ENCODE data around the gene SMU1.
"Not testable (repeated sequence)": the region's sequence is repeated elsewhere in the genome, so short reads cannot be mapped to it uniquely, and the experiment has no call there.

Gene SMU1

DNA sequence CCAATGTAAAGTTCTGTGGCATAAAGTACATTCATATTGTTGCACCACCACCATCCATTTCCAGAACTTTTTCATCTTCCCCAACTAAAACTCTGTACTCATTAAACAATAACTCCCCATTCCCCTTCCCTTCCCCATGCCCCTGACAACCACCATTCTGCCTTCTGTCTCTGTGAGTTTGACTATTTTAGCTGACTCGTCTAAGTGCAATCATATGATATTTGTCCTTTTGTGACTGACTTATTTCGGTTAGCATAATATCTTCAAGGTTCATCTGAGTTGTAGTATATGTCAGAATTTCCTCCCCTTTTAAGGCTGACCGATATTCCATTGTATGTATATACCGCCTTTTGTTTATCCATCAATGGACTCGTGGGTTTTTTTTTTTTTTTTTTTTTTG, 29.0 kb upstream of the SMU1 start:
- no peak for DNase-seq (ENCODE audit: low read depth)

DNA sequence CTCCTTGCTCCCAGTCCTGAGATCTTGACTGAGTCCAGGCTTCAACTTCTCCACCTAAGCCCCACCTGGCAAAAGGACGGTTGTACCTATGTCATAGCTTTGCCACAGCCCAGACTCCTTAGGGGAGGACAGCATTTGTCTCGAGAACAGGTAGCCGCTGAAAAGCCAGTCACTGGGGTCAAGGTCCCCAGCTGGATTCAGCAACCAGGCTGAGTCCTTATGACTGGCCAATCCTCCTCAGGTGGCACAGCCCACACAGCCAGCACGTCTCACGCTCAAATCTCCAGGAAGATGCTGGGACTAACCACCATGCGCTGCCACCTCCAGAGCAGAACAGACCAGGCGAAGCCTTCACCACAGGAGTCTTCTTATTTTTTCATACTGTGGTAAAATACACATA, 27.9 kb upstream of the SMU1 start:
- no peak for DNase-seq (ENCODE audit: low read depth)

DNA sequence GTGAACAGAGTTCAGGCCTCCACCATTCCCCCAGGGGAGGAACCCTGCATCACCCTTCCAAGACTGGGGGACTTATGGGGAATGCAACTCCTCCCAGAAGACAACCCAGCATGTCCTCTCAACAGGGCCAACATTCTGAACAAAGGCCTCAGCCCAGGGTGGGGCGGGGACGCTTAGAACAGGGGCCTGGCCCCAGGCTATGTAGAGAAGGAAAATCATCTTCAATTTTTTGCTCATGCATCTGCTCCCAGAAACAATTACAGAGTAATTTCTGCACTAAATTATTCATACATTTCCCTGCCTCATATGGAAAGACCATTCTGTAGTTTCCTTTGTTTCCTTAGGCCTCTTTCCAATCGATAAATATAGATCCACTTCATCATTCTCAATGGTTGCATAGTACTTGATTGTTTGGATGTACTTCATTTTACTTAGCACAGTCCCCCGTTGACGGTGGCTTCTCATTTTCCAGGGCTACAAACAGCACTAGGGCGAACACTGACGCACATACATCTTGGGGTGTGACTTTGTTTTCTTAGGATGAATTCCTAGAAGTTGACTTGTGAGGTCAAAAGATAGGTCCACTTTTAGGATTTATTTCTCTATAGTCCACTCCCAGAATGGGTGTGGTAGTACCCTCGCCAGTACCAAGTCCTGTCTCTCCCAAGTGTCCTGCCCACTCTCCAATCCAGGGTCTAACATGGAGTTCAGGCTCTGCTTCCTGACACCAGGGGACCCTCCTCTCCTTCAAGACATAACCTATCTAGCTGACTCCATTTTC, 27.2 kb upstream of the SMU1 start:
- DNase-seq (ENCODE audit: low read depth), result no peak

GRCh38 chr9:33102551-33103210, 26.2 kb upstream of the SMU1 start:
- DNase-seq (ENCODE audit: low read depth), result no peak

- DNase-seq (ENCODE audit: low read depth), result no peak
Measured at GRCh38 chr9:33101104-33101951, 24.9 kb upstream of the SMU1 start.

DNA sequence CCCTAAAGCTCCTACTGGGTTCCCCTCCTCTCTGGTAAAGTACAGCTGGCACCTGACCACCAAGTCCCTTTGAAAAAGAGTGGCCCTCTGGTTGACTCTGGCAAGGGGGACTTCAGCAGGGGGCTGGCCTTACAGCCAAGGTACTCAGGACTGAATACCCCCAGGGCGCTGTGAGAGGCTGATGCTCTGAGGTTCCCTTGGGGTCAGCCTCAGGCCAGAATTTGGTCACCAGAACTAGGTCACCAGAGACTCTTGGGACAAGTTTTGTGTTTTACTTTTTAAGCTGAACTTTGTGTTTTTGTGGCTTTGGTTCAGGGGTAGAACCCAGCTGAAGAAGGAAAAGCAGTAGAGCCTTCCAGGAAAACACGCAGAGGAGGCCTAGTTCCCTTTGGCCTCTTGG, 23.3 kb upstream of the SMU1 start:
- DNase-seq (ENCODE audit: low read depth), result no peak

- no peak for DNase-seq (ENCODE audit: low read depth)
Measured at GRCh38 chr9:33097192-33097591, 20.7 kb upstream of the SMU1 start.

GRCh38 chr9:33092634-33093033, 16.2 kb upstream of the SMU1 start:
- DNase-seq (ENCODE audit: low read depth), result no peak

DNA sequence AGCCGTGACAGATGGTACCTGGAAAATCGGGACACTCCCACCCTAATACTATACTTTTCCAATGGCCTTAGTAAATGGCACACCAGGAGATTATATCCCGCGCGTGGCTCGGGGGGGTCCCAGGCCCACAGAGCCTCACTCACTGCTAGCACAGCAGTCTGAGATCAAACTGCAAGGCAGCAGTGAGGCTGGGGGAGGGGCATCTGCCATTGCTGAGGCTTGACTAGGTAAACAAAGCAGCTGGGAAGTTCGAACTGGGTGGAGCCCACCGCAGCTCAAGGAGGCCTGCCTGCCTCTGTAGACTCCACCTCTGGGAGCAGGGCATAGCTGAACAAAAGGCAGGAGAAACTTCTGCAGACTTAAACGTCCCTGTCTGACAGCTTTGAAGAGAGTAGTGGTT, 9.2 kb upstream of the SMU1 start:
- not testable (repeated sequence) for DNase-seq (ENCODE audit: low read depth)

DNA sequence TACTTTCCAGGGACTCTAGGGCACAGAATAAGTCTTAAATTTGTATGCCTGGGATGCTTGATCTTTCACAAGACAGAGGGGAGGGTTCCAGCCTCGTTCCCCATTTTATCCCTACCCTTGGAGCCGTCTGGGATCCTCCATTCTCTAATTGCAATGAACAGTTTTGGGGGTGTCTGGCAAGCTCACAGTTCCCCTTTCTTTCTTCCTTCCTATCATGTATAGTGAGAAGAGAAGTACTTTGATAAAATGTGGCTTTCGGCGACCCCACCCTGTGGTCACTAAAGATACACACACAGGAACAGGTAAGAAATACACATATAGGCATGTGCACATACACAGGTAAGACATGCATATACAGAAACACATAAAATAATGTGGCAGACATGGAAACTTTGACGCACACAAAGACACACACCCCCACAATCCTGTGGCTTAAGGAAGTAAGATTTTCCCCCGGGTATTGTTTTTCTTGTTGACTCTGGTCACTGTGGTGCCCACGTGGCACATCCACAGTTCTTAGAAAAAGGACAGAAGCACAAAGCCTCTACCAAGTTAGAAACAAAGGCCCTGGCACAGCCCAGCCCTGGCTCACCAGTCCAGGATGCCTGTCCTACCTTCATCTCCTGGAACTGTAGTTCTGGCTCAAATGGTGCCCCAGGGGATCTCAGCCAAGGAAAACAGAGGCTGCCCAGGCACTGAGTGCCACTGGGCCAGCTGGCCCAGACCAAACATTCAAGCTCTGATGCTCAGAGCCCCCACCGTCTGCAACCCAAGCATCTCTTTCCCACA, 6.3 kb upstream of the SMU1 start:
- DNase-seq (ENCODE audit: low read depth), result no peak

DNA sequence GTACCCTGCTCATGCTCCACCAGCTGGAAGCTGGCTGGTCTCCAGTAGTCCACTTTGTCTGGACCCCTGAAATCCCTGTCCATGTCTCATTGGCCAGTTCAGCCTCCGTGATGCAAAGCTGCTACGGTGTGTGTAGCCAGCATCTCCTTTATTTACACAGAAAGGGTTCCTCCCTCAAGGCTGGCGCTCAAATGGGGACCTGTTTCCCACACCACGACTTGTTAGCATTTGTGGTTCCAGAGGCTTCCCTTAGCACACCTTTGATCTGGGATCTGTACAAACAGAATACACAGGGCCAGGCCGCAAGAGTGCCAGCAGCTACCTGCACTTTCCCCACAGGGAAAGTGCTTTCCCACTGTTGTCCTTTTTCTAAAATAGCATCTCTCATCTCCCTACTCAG, 5.7 kb upstream of the SMU1 start:
- no peak for DNase-seq (ENCODE audit: low read depth)

- DNase-seq (ENCODE audit: low read depth), result peak; percentile 89
Measured at GRCh38 chr9:33081128-33081851, 4.8 kb upstream of the SMU1 start.

DNA sequence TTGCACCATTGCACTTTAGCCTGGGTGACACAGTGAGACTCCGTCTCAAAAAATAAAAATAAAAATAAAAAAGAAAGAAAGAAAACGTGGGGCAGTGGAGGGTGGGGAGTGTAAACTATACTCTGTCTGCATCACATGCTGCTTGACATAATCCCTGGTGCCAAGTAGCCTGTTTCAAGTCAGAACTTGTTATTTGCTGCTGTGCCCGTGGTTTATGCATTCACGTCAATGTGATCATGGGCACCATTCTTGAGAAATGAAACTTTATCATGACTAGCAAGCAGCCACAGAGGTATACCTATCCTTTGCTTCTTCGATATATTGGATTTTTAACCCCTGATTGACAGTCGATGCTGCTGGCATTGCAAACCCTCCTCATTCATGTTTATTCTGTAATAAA, 4.1 kb upstream of the SMU1 start:
- no peak for DNase-seq (ENCODE audit: low read depth)

- peak; percentile 60 for DNase-seq (ENCODE audit: low read depth)
Measured at GRCh38 chr9:33068991-33069390, 7.5 kb downstream of the SMU1 start.

DNA sequence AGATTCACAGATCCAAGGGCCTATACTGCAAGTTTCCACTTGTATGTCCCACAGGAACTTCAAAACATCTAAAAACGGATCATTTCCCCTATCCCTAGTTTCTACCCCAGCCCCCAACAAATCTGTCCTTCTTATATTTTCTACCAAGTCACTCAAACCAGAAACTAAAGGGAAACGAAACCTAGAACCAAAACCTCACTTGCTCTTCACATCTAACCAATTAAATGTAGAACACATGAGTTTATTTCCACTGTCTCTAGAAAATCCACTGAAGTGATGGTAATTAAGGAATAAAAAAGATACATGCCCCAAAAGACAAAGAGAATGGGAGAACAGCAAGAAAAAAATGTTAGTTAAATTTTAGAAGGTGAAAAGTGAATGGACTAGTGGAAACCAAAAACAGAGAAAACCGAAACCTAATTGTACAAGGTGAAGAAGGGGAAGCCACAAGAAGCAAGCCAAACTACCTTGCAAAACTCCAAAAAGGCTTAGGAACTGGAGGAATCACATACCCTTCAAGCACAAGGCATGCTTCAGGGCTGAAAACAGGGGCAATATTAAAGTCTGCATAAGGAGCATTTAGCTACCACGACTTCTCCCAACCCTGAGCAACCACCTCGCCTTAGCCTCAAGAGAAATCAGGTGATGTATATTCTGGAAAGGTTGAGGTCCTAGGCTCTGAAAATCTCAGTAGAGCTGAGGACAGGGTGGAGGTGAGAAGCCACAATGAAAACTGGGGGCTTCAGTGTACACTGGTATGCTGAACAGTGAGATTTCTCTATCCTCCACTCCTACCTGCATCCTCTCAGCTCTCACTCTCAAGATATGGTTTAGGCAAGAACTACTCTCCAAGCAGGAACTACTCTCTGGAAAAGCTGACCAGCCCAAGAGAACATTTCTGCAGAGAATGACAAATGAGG, 11.1 kb downstream of the SMU1 start:
- no peak for DNase-seq (ENCODE audit: low read depth)

GRCh38 chr9:33051144-33051543, 25.3 kb downstream of the SMU1 start:
- no peak for DNase-seq (ENCODE audit: low read depth)

- no peak for DNase-seq (ENCODE audit: low read depth)
Measured at GRCh38 chr9:33049680-33050361, 26.7 kb downstream of the SMU1 start.

GRCh38 chr9:33048054-33048465, 28.4 kb downstream of the SMU1 start:
- no peak for DNase-seq (ENCODE audit: low read depth)

DNA sequence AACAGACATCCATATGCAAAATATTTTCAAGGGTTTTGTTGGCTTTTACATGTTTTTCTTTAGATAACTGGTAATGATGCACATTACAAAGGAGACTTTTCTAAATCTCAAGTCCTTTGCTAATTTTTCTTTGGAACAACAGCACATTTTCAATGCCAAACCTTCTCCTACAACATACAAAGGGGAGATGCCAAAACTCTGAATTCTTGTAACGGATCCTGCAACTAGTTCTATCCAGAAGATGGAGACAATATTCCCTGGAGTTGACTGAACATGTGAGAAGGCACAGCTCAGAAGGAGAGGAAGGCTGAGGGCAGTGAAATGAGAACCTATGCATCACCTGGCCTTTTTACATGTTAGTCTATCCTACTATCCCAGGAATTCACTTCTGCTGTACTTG, 30.4 kb downstream of the SMU1 start:
- DNase-seq (ENCODE audit: low read depth), result no peak
